Jurkat, Clone E6-1 (cell line): ENCODE measurements around the gene HOXB5.

Experiments
- DNase-seq: peaks from one replicate; pipeline ENCODE4 v3.0.0-alpha.2; 2011; ENCODE audit warnings: low read depth, low spot score
- H3K4me3 ChIP-seq: 2 replicates; pipeline ENCODE4 v1.5.1; 2011; ENCODE audit warnings: mild to moderate bottlenecking, low read length, control low read depth, moderate library complexity

Gene HOXB5

DNA sequence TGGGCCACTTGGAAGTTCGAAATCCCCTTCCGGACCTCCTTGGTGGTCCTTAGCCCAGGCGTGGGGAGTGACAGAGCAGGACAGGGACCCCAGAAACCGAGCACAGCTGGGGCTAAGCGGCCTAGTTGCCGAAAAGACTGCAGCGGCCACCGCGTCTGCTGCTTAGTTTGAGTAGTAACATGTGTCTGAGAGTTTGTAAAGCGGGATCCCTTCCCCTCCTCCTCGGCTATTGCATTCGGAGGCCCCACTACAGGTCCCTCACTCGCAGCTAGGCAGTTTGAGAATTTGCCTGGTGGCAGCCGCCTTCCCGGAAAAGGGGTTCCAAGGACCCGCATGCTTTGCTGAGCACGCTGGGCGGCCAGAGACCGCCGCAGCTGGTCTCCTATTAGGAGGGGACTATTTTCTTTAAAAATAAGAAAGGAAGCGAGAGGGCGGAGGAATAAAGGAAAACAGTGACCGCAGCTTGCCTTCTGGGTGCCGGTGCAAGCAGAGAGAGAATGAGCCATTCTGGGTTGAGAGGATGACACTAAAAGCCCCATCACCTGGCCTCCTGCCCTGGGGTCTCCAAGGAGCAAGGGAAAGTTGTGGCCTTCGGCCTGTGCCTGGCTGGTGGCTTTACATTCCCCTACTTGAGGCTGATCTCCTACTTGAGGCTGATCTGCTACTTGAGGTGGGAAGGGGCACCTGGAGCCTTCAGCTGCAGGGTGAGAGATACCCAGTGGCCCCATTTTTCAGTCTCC is 1.1 kb upstream of the HOXB5 start:
- DNase-seq = no peak

GRCh38 chr17:48593840-48594537 is 410 bp upstream of the HOXB5 start:
- peak overlapping the region; percentile 49 for H3K4me3 ChIP-seq
- DNase-seq = peak; percentile 57

More for the DNA sequence above, 1.1 kb upstream of the HOXB5 start:
- no peak overlapping the region for H3K4me3 ChIP-seq

GRCh38 chr17:48592577-48592976 is 1.0 kb downstream of the HOXB5 start:
- no peak for DNase-seq

GRCh38 chr17:48592057-48592514 is 1.5 kb downstream of the HOXB5 start:
- DNase-seq = no peak
- H3K4me3 ChIP-seq = no peak overlapping the region

More at GRCh38 chr17:48592577-48592976, 1.0 kb downstream of the HOXB5 start:
- H3K4me3 ChIP-seq = no peak overlapping the region

GRCh38 chr17:48591255-48592056 is 2.1 kb downstream of the HOXB5 start:
- no peak overlapping the region for H3K4me3 ChIP-seq
- DNase-seq = no peak

DNA sequence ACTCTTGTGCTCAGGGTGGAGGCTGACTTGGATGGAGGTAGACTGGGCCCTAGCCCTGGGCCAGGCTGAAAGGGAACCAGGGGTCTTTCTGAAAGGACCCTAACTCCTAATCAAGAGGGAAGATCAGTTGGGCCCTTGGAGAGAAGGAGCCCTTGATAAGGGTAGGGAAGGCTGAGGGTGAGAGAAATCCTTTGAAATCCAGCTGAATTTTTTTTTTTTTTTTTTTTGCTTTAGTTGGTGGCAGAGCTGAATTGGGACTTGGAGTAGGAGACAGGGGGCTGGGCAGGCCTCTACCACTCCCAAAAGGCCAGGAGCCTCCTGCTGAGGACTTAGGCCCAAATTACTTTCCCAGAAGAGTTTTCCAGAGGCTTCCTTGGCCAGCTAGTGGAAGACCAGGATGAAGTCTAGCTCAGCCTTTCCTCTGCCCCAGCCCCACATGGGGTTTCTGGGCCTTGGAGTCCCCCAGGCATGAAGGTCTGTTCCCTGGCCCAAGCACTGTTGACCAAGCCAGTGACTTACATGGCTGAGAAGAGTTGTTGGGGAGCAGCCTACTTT is 2.9 kb downstream of the HOXB5 start:
- no peak overlapping the region for H3K4me3 ChIP-seq
- no peak for DNase-seq

DNA sequence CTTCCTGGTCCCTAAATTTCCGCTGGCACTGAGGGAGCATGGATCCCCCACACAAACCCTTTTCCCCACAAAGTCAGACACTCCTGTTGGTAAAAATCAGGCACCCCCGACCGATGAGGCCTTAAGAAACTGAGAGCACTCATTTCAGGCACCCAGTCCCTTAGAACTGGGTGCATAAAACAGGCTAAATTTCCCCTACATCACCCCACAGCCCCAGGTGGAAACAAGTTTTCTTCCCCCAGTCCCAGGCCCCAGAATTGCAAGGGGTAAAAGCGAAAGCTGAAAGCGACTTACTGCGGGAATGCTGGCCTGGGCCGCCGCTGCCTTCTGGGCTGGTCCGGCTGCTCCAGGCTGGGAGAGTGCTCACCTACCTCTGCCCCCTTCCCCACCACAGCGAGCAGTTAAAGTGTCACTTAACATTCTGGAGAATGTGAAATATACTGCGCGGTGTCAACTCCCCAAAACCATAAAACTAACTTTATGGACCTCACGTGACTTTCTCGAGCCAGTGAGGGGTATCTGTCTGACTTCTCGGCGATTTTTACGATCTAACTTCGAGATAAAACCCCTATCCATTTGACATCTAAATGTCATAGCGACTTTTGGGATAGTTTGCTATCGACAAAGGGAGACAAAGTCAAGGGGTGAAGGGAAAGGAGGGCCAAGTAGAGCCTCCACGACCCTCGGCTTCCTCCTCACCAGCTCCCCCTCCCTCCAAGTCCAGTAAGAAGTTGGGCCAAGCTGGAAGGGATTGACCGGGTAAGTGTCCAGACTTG is 3.6 kb downstream of the HOXB5 start, which contains the start of gene HOXB3:
Gene HOXB3, minus strand, starts transcription at position 411 of the 776 bp plus-strand sequence. CDS start 37,767 bp downstream, outside the sequence.
- H3K4me3 ChIP-seq = no peak within 1 kb of the TSS
- no peak for DNase-seq

- H3K4me3 ChIP-seq = no peak overlapping the region
These were observed 4.3 kb downstream of the HOXB5 start for GRCh38 chr17:48589060-48589830.

GRCh38 chr17:48588528-48588927 is 5.1 kb downstream of the HOXB5 start:
- DNase-seq = no peak
- no peak overlapping the region for H3K4me3 ChIP-seq

More at GRCh38 chr17:48589060-48589830, 4.3 kb downstream of the HOXB5 start:
- DNase-seq = no peak

DNA sequence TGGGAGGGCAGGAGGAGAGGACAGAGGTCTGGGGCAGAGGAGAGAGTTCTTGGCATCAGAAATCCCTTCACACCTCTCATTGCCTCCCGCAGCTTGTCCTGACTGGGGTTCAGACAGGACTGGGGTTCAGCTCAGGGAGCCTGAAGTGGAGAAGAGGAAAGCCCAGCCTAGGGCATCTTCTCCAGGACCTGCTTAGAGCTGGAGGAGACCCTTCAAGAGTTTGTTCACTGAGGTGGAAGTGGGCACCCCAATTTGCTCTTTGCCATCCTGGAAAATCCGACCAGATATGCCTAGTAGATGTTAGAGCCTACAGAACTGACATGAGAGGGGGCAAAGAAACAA is 5.5 kb downstream of the HOXB5 start:
- H3K4me3 ChIP-seq = no peak overlapping the region
- no peak for DNase-seq

- DNase-seq = no peak
- H3K4me3 ChIP-seq = no peak overlapping the region
These were observed 6.1 kb downstream of the HOXB5 start for GRCh38 chr17:48587276-48588073.

- no peak for DNase-seq
- H3K4me3 ChIP-seq = no peak overlapping the region
These were observed 7.0 kb downstream of the HOXB5 start for GRCh38 chr17:48586355-48587258.

GRCh38 chr17:48584223-48584741 is 9.3 kb downstream of the HOXB5 start:
- no peak overlapping the region for H3K4me3 ChIP-seq
- DNase-seq = no peak

- no peak overlapping the region for H3K4me3 ChIP-seq
- DNase-seq = no peak
These were observed 9.8 kb downstream of the HOXB5 start for GRCh38 chr17:48583708-48584222.

DNA sequence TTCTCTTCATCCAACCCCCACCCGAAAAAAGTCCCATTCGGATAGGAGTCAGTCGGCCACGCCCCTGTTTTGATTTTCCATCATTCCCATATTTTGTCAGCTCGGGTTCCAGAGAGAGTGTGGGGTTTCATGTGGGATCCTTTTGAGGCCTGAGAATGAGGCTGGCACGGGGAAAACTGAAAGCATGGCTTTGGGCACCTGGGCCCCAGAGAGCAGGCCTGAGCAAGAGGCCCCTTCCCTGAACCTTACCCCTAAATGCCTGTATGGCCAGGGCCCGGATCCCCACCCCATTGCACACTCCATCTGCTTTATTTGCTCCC is 10.9 kb downstream of the HOXB5 start:
- no peak overlapping the region for H3K4me3 ChIP-seq
- no peak for DNase-seq
